ENCODE results near the gene CLTCL1. TPM values are rescaled to one million over a fixed set of nuclear protein-coding genes. Genes with fewer than 3 reads are reported as not detected.

The CLTCL1 gene
- total RNA-seq, 1 donor from 2014 or later = 5.4 TPM

DNA sequence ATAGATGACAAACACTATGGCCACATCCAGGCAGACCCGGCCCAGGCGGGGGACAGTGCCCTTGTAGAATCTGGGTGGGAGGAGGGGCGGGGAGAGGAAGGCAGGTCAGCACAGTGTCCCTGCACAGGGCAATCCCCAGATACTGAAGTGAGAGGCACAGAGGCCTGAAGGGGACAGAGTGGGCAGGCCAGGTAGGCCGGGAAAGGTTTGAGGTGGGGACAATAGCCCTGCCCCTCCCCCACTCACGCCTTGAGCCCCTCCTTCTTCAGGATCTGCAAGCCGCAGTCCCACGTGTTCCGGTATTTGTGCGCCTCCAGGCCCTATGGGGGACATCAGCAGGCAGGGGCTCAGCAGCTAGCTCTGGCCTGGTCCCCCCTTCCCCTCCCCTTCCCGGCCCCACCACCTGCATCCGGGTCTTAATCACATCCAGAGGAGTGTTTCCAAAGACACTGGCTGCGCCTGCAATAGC, 115.3 kb downstream of the CLTCL1 start:
- no peak overlapping the region for H3K27ac ChIP-seq
- no peaks in the 10 kb centered on the region for H3K9me3 ChIP-seq
- no peak for DNase-seq (ENCODE audit: extremely low spot score in 2 of 2)
- intact Hi-C loops (cut with DNase I) = no loop called here
- TF ChIP-seq POLR2AphosphoS5 (IDR thresholded peaks at IDR 0.05; ENCODE audit: insufficient read depth in 1 of 2, low read depth in 1 of 2) (no peak), POLR2A (IDR thresholded peaks at IDR 0.05) (no peak)
- TF ChIP-seq, protein P1, sequence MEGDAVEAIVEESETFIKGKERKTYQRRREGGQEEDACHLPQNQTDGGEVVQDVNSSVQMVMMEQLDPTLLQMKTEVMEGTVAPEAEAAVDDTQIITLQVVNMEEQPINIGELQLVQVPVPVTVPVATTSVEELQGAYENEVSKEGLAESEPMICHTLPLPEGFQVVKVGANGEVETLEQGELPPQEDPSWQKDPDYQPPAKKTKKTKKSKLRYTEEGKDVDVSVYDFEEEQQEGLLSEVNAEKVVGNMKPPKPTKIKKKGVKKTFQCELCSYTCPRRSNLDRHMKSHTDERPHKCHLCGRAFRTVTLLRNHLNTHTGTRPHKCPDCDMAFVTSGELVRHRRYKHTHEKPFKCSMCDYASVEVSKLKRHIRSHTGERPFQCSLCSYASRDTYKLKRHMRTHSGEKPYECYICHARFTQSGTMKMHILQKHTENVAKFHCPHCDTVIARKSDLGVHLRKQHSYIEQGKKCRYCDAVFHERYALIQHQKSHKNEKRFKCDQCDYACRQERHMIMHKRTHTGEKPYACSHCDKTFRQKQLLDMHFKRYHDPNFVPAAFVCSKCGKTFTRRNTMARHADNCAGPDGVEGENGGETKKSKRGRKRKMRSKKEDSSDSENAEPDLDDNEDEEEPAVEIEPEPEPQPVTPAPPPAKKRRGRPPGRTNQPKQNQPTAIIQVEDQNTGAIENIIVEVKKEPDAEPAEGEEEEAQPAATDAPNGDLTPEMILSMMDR (IDR thresholded peaks at IDR 0.05) = no peak
- no peak overlapping the region for H3K4me3 ChIP-seq
- peaks cover 64% of the 10 kb centered on the region for H3K4me1 ChIP-seq
- no peaks in the 10 kb centered on the region for H3K27me3 ChIP-seq
- no peaks in the 10 kb centered on the region for H3K36me3 ChIP-seq

DNA sequence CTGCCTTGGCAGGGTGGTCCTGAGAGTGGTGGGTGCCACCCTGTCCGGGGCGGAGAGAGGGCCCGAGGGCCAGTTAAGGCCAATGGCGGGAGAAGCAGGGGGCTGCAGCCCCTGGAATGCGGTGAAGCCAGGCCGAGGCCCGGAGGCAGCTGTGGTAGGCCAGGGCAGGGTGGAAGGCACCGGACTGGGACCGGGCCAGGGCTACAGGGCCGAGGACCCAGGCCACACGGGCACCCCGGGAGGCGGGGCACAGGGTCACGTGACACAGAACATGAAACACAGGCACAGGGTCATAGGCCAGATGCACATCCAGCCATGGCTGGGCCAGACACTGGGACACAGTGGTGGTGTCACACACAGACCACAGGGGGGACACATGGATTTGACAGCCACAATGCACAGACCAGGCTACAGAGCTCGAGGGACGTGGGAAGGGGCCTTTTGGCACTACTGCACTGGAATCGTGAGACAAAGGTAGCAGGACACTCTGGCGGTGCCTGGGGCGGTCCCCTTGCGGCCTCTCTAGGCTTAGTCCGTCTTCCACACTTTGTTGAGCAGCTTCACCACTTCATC, 115.8 kb downstream of the CLTCL1 start:
- no peak overlapping the region for H3K27ac ChIP-seq
- H3K27me3 ChIP-seq = no peaks in the 10 kb centered on the region
- peaks cover 69% of the 10 kb centered on the region for H3K4me1 ChIP-seq
- no peaks in the 10 kb centered on the region for H3K9me3 ChIP-seq
- DNase-seq (ENCODE audit: extremely low spot score in 2 of 2) = no peak
- intact Hi-C loops (cut with DNase I) = no loop called here
- TF ChIP-seq POLR2A (IDR thresholded peaks at IDR 0.05) (no peak), POLR2AphosphoS5 (IDR thresholded peaks at IDR 0.05; ENCODE audit: insufficient read depth in 1 of 2, low read depth in 1 of 2) (no peak)
- TF ChIP-seq, protein P1 (IDR thresholded peaks at IDR 0.05) = no peak
- H3K36me3 ChIP-seq = no peaks in the 10 kb centered on the region
- no peak overlapping the region for H3K4me3 ChIP-seq

DNA sequence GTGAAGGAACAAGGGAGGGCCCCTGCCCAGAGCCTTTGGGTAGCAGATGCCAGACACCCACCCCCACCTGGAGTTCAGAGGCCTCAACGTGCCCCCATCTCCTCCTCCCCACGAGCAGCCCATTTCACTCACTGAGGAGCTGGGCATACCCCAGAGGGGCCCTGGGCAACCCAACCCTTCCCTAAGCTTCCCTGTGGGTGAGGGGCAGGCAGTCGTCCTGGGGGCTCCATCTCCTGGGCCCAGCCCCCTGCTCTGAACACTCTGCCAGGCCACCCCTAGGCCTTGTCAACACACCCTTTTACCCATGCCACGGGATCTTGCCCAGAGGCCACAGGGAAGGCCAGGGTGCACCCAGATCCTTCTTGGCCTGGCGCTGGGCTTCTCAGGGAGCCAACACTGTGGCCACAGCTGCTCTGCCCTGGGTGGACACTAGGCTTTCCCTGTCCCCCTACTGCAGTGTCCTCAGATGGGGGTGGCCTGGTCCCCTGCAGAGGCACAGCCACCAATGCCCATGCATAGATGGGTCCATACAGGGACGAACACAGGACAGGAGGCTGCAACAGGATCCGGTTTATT, 116.4 kb downstream of the CLTCL1 start:
- H3K27me3 ChIP-seq = no peaks in the 10 kb centered on the region
- intact Hi-C loops (cut with DNase I) = no loop called here
- TF ChIP-seq, protein P1 (IDR thresholded peaks at IDR 0.05) = no peak
- TF ChIP-seq POLR2A (IDR thresholded peaks at IDR 0.05) = no peak
- TF ChIP-seq POLR2AphosphoS5 (IDR thresholded peaks at IDR 0.05; ENCODE audit: insufficient read depth in 1 of 2, low read depth in 1 of 2) = no peak
- no peaks in the 10 kb centered on the region for H3K36me3 ChIP-seq
- H3K27ac ChIP-seq = no peak overlapping the region
- H3K9me3 ChIP-seq = no peaks in the 10 kb centered on the region
- H3K4me1 ChIP-seq = peaks cover 75% of the 10 kb centered on the region
- no peak for DNase-seq (ENCODE audit: extremely low spot score in 2 of 2)
- H3K4me3 ChIP-seq = no peak overlapping the region

DNA sequence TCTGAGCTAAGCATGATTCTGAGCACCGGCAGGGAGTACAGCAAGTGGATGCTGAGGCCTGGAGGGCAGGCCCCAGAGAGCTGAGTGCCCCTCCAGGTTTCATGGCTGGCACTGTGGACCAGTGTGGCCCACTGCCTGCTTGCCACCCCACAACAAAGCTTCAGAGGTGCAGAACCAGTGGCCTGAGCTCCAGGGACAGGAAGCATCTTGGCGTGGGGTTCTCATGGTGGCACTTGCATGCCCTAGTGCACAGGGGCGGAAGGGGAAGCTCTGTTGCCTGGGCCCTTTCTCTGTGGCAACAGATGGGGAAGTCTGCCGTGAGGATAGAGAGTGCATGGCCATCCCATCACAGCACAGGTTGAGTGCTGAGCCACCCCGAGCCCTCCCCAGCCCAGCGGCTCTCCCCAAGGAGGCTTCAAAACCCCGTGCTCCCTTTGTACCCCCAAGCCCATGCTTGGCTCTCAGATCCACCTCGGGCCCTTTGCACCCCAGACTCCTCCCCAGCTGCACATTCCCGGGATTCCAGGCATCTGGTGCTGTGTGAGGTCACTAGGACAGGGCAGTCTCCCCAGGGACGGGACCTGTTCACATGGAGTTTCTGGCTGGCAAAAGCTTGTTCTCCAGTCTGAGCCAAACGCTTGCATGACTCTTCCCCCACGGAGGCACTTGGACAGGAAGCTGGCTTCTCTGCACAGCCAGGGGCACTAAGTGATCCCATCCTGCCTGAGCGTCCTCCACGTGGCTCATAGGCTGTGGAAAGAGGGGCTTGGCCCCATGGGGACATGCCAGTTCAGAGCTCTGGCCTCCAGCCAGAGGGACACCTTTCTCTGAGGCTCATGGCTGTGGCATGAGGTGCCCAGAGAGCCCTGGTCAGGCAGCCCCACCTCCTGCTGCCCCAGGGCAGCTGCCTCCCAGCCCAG, 117.2 kb downstream of the CLTCL1 start:
- no peaks in the 10 kb centered on the region for H3K36me3 ChIP-seq
- H3K4me1 ChIP-seq = peaks cover 77% of the 10 kb centered on the region
- no peak for DNase-seq (ENCODE audit: extremely low spot score in 2 of 2)
- intact Hi-C loops (cut with DNase I) = no loop called here
- TF ChIP-seq, protein P1 (IDR thresholded peaks at IDR 0.05) = no peak
- TF ChIP-seq POLR2A (IDR thresholded peaks at IDR 0.05) (no peak), POLR2AphosphoS5 (IDR thresholded peaks at IDR 0.05; ENCODE audit: insufficient read depth in 1 of 2, low read depth in 1 of 2) (no peak)
- H3K27ac ChIP-seq = no peak overlapping the region
- no peaks in the 10 kb centered on the region for H3K27me3 ChIP-seq
- H3K4me3 ChIP-seq = no peak overlapping the region
- H3K9me3 ChIP-seq = no peaks in the 10 kb centered on the region
